ENCODE data around the gene SERGEF.

DNA sequence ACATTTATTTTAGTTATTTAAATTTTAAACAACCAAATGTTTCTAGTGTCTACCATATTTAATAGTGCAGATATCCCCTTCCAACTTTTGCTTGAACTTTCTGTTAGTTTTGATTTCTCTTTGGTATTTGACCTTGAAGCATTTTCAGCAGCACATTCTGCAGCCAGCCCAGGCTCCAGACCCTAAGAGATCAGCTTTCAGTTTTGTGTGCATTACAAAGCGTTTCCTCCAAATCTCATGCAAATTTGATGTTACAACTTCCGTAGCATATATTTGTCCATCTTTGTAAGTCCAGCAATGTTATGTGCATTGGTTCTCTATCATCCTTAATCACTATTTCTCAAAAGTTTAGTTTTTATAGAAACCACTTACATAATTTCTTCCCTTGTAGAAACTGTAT lies 14.6 kb upstream of the SERGEF start:
- TF ChIP-seq, protein P1, sequence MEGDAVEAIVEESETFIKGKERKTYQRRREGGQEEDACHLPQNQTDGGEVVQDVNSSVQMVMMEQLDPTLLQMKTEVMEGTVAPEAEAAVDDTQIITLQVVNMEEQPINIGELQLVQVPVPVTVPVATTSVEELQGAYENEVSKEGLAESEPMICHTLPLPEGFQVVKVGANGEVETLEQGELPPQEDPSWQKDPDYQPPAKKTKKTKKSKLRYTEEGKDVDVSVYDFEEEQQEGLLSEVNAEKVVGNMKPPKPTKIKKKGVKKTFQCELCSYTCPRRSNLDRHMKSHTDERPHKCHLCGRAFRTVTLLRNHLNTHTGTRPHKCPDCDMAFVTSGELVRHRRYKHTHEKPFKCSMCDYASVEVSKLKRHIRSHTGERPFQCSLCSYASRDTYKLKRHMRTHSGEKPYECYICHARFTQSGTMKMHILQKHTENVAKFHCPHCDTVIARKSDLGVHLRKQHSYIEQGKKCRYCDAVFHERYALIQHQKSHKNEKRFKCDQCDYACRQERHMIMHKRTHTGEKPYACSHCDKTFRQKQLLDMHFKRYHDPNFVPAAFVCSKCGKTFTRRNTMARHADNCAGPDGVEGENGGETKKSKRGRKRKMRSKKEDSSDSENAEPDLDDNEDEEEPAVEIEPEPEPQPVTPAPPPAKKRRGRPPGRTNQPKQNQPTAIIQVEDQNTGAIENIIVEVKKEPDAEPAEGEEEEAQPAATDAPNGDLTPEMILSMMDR (IDR thresholded peaks at IDR 0.05): no peak
- TF ChIP-seq POLR2A (IDR thresholded peaks at IDR 0.05): no peak

All from body of pancreas (tissue), 4 donors.